ENCODE measurements around the gene TM7SF2. TPM values are rescaled to one million over a fixed set of nuclear protein-coding genes. Genes with fewer than 3 reads are reported as not detected.

Gene TM7SF2
- total and polyA plus RNA-seq, 7 donors = 3.6 to 43.2 (median 17.4) TPM

DNA sequence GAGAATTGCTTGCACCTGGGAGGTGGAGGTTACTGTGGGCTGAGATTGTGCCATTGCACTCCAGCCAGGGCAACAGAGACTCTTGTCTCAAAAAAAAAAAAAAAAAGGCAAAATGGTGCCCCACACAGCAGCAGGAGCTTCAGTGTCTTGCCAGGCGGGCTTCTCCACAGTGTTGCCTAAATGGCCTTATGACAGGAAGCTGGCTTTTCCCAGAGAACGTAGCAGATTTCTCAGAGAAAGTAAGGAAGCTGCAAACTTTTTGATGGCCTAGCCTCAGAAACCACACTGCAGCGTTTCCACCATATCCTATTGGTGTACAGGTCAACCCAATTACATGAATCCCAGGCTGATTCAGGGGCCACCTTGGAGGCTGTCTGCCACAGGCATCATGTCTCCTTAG, 45.7 kb downstream of the TM7SF2 start:
- Histone ChIP-seq H3K4me1 (no peaks in the 10 kb centered on the region), H3K27me3 (no peaks in the 10 kb centered on the region), H3K4me3 (no peak overlapping the region), H3K36me3 (no peaks in the 10 kb centered on the region), H3K9me3 (no peaks in the 10 kb centered on the region), H3K27ac (no peak overlapping the region)
- no peak for DNase-seq
- no peak for TF ChIP-seq POLR2AphosphoS5 (IDR thresholded peaks at IDR 0.05)
- TF ChIP-seq, protein P1, sequence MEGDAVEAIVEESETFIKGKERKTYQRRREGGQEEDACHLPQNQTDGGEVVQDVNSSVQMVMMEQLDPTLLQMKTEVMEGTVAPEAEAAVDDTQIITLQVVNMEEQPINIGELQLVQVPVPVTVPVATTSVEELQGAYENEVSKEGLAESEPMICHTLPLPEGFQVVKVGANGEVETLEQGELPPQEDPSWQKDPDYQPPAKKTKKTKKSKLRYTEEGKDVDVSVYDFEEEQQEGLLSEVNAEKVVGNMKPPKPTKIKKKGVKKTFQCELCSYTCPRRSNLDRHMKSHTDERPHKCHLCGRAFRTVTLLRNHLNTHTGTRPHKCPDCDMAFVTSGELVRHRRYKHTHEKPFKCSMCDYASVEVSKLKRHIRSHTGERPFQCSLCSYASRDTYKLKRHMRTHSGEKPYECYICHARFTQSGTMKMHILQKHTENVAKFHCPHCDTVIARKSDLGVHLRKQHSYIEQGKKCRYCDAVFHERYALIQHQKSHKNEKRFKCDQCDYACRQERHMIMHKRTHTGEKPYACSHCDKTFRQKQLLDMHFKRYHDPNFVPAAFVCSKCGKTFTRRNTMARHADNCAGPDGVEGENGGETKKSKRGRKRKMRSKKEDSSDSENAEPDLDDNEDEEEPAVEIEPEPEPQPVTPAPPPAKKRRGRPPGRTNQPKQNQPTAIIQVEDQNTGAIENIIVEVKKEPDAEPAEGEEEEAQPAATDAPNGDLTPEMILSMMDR (IDR thresholded peaks at IDR 0.05) = no peak
- no peak for TF ChIP-seq POLR2A (IDR thresholded peaks at IDR 0.05)
- no peak for TF ChIP-seq EP300 (IDR thresholded peaks at IDR 0.05)
- intact Hi-C loops (cut with DNase I) = no loop called here
- 74 to 87% methylated on average over 3 of the region's 3 CpGs for WGBS, 2 donors

DNA sequence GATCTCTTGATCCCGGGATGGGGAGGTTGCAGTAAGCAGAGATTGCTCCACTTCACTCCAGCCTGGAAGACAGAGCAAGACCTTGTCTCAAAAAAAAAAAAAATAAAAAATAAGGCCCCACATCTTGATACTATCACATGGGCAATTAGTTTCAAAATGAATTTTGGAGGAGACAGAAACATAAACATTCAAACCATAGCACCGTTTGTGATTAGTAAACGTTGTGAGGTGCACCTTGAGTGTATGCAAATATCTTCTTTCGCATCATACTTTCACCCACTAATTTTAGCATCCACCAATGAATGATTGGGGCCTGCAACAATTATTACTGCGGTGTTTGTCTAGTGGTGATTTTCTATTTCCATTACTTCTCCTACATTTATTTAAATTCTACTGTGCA, 47.3 kb downstream of the TM7SF2 start:
- no peak overlapping the region for H3K27ac ChIP-seq
- no peaks in the 10 kb centered on the region for H3K4me1 ChIP-seq
- no peaks in the 10 kb centered on the region for H3K36me3 ChIP-seq
- no peak for DNase-seq
- TF ChIP-seq, protein P1 (IDR thresholded peaks at IDR 0.05) = no peak
- TF ChIP-seq POLR2A (IDR thresholded peaks at IDR 0.05) = no peak
- TF ChIP-seq EP300 (IDR thresholded peaks at IDR 0.05) = no peak
- H3K27me3 ChIP-seq = no peaks in the 10 kb centered on the region
- intact Hi-C loops (cut with DNase I) = no loop called here
- H3K9me3 ChIP-seq = no peaks in the 10 kb centered on the region
- 68 to 71% methylated on average over 5 of the region's 5 CpGs for WGBS, 2 donors
- no peak overlapping the region for H3K4me3 ChIP-seq

DNA sequence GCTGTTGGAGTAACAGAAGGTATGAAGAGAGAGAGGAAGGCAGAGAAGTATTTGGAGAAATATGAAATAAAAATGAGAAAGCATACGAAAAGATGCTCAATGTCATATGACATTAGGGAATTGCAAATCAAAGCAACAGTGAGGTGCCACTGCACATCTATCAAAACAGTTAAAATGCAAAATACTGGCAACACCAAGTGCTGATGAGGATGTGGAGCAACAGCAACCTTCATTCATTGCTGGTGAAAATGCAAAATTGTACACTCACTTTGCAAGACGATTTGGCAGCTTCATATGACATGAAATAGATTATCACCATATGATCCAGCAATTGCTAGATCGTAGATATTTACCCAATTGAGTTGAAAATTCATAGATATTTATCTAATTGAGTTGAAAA, 49.0 kb downstream of the TM7SF2 start:
- Histone ChIP-seq H3K4me1 (no peaks in the 10 kb centered on the region), H3K9me3 (no peaks in the 10 kb centered on the region), H3K27ac (no peak overlapping the region), H3K4me3 (no peak overlapping the region), H3K27me3 (no peaks in the 10 kb centered on the region), H3K36me3 (no peaks in the 10 kb centered on the region)
- intact Hi-C loops (cut with DNase I) = no loop called here
- WGBS, 2 donors = 83 to 84% methylated on average over 3 of the region's 3 CpGs
- TF ChIP-seq, protein P1 (IDR thresholded peaks at IDR 0.05) = no peak
- TF ChIP-seq EP300 (IDR thresholded peaks at IDR 0.05) = no peak
- no peak for TF ChIP-seq POLR2AphosphoS5 (IDR thresholded peaks at IDR 0.05)
- TF ChIP-seq POLR2A (IDR thresholded peaks at IDR 0.05) = no peak
- no peak for DNase-seq

DNA sequence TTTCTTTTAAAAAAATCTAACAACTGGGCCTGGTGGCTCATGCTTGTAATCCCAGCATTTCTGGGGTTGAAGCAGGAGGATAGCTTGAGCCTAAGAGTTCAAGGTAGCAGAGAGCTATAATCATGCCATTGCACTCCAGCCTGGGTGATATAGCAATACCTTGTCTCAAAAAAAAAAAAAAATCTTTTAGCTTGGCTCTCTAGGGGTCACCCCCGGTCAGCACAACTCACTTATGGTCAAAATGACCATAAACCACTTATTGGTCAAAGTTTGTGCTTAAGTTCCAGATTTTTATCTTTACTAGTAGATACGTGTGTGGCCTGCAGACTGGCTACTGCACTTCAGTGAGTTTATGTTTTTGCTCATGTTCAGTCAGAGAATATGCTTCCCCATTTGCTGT, 52.0 kb downstream of the TM7SF2 start:
- 77 to 80% methylated on average over 2 of the region's 2 CpGs for WGBS, 2 donors
- no peaks in the 10 kb centered on the region for H3K27me3 ChIP-seq
- no peaks in the 10 kb centered on the region for H3K9me3 ChIP-seq
- H3K4me1 ChIP-seq = no peaks in the 10 kb centered on the region
- no peak for DNase-seq
- no peak overlapping the region for H3K4me3 ChIP-seq
- intact Hi-C loops (cut with DNase I) = no loop called here
- no peak overlapping the region for H3K27ac ChIP-seq
- no peaks in the 10 kb centered on the region for H3K36me3 ChIP-seq
- no peak for TF ChIP-seq POLR2A (IDR thresholded peaks at IDR 0.05)
- no peak for TF ChIP-seq EP300 (IDR thresholded peaks at IDR 0.05)

Small RNA genes lying within 50 kb of the gene (small RNA-seq; reads per million reads assigned to genes)
- gene HIGD1AP10 = 0 reads per million in 3 donors
- gene PDCL2P2 = 0 reads per million in 3 donors
- 0.11 to 2.3 (median 0.12) reads per million in 3 donors for gene RNU2-23P

Other genes starting within 250 kb of the TM7SF2 start
- gene EHD1, start 233.3 kb upstream of the TM7SF2 start, total RNA-seq = 10 to 100 TPM; 38.5 to 73.1 (median 44.1) TPM
- 10 to 100 TPM; 27.0 to 54.0 (median 29.4) TPM for gene EHD1, start 233.3 kb upstream of the TM7SF2 start, polyA plus RNA-seq
- 10 to 100 TPM; 12.1 to 22.7 (median 14.4) TPM for gene ATG2A, start 194.7 kb upstream of the TM7SF2 start, total RNA-seq
- 10 to 100 TPM; 13.2 to 27.6 (median 19.4) TPM for gene ATG2A, start 194.7 kb upstream of the TM7SF2 start, polyA plus RNA-seq
- 10 to 100 TPM; 17.8 to 27.3 (median 21.3) TPM for gene PPP2R5B, start 187.2 kb upstream of the TM7SF2 start, total RNA-seq
- 10 to 100 TPM; 15.6 to 23.4 (median 18.1) TPM for gene PPP2R5B, start 187.2 kb upstream of the TM7SF2 start, polyA plus RNA-seq
- 1 to 10 TPM in 1 of 4 donors, not detected in 3; 2.9 TPM for gene GPHA2, start 176.0 kb upstream of the TM7SF2 start, total RNA-seq
- gene GPHA2, start 176.0 kb upstream of the TM7SF2 start, polyA plus RNA-seq = under 1 TPM in 1 of 3 donors, not detected in 2; 0.47 TPM
- gene MAJIN, start 139.8 kb upstream of the TM7SF2 start, total RNA-seq = not detected
- under 1 TPM in 1 of 3 donors, not detected in 2; 0.25 TPM for gene MAJIN, start 139.8 kb upstream of the TM7SF2 start, polyA plus RNA-seq
- gene BATF2, start 114.9 kb upstream of the TM7SF2 start, total RNA-seq = 1 to 10 TPM; 1.8 to 4.7 (median 3.7) TPM
- 10 to 100 TPM; 11.6 to 31.3 (median 14.4) TPM for gene BATF2, start 114.9 kb upstream of the TM7SF2 start, polyA plus RNA-seq
- 100 to 1,000 TPM in 3 of 4 donors, 10 to 100 TPM in 1; 99.2 to 157 (median 136) TPM for gene ARL2, start 97.7 kb upstream of the TM7SF2 start, total RNA-seq
- 100 to 1,000 TPM in 2 of 3 donors, 10 to 100 TPM in 1; 92.9 to 124 (median 117) TPM for gene ARL2, start 97.7 kb upstream of the TM7SF2 start, polyA plus RNA-seq
- gene SNX15, start 84.4 kb upstream of the TM7SF2 start, total RNA-seq = 10 to 100 TPM; 20.1 to 36.6 (median 25.2) TPM
- gene SNX15, start 84.4 kb upstream of the TM7SF2 start, polyA plus RNA-seq = 10 to 100 TPM; 21.8 to 31.4 (median 28.8) TPM
- 10 to 100 TPM in 3 of 4 donors, 1 to 10 TPM in 1; 9.1 to 17.8 (median 14.1) TPM for gene SAC3D1, start 70.7 kb upstream of the TM7SF2 start, total RNA-seq
- 10 to 100 TPM; 10.2 to 20.3 (median 10.9) TPM for gene SAC3D1, start 70.7 kb upstream of the TM7SF2 start, polyA plus RNA-seq
- 10 to 100 TPM; 29.9 to 73.1 (median 46.2) TPM for gene NAALADL1, start 53.3 kb upstream of the TM7SF2 start, total RNA-seq
- gene NAALADL1, start 53.3 kb upstream of the TM7SF2 start, polyA plus RNA-seq = 10 to 100 TPM in 2 of 3 donors, 1 to 10 TPM in 1; 8.8 to 26.4 (median 16.2) TPM
- 1 to 10 TPM in 2 of 4 donors, under 1 TPM in 1, not detected in 1; 0.33 to 7.5 (median 3.3) TPM for gene CDCA5, start 27.8 kb upstream of the TM7SF2 start, total RNA-seq
- gene CDCA5, start 27.8 kb upstream of the TM7SF2 start, polyA plus RNA-seq = 10 to 100 TPM in 1 of 3 donors, 1 to 10 TPM in 2; 1.2 to 21.5 (median 6.0) TPM
- gene ZFPL1, start 27.6 kb upstream of the TM7SF2 start, total RNA-seq = 10 to 100 TPM; 26.1 to 38.8 (median 36.9) TPM
- gene ZFPL1, start 27.6 kb upstream of the TM7SF2 start, polyA plus RNA-seq = 10 to 100 TPM; 48.6 to 61.5 (median 52.9) TPM
- gene VPS51, start 15.7 kb upstream of the TM7SF2 start, total RNA-seq = 100 to 1,000 TPM; 211 to 752 (median 281) TPM
- 100 to 1,000 TPM in 2 of 3 donors, 10 to 100 TPM in 1; 86.2 to 180 (median 108) TPM for gene VPS51, start 15.7 kb upstream of the TM7SF2 start, polyA plus RNA-seq
- 10 to 100 TPM; 13.6 to 16.3 (median 15.0) TPM for gene ZNHIT2, start 5.8 kb downstream of the TM7SF2 start, total RNA-seq
- 10 to 100 TPM in 1 of 3 donors, 1 to 10 TPM in 2; 8.3 to 12.7 (median 9.6) TPM for gene ZNHIT2, start 5.8 kb downstream of the TM7SF2 start, polyA plus RNA-seq
- gene FAU, start 10.3 kb downstream of the TM7SF2 start, total RNA-seq = 1,000 to 10,000 TPM; 1,235 to 1,561 (median 1,347) TPM
- gene FAU, start 10.3 kb downstream of the TM7SF2 start, polyA plus RNA-seq = 1,000 to 10,000 TPM in 2 of 3 donors, 100 to 1,000 TPM in 1; 811 to 1,178 (median 1,151) TPM
- 100 to 1,000 TPM in 1 of 4 donors, 10 to 100 TPM in 3; 41.5 to 104 (median 72.4) TPM for gene MRPL49, start 10.4 kb downstream of the TM7SF2 start, total RNA-seq
- 10 to 100 TPM; 63.7 to 76.3 (median 69.8) TPM for gene MRPL49, start 10.4 kb downstream of the TM7SF2 start, polyA plus RNA-seq
- gene SYVN1, start 22.6 kb downstream of the TM7SF2 start, total RNA-seq = 10 to 100 TPM; 17.1 to 36.0 (median 24.3) TPM
- gene SYVN1, start 22.6 kb downstream of the TM7SF2 start, polyA plus RNA-seq = 10 to 100 TPM in 1 of 3 donors, 1 to 10 TPM in 2; 5.1 to 43.5 (median 7.2) TPM
- not detected for gene SPDYC, start 58.4 kb downstream of the TM7SF2 start, total RNA-seq
- gene SPDYC, start 58.4 kb downstream of the TM7SF2 start, polyA plus RNA-seq = not detected
- gene CAPN1, start 70.1 kb downstream of the TM7SF2 start, total RNA-seq = 100 to 1,000 TPM in 3 of 4 donors, 10 to 100 TPM in 1; 84.5 to 193 (median 133) TPM
- gene CAPN1, start 70.1 kb downstream of the TM7SF2 start, polyA plus RNA-seq = 100 to 1,000 TPM; 156 to 245 (median 210) TPM
- gene POLA2, start 150.1 kb downstream of the TM7SF2 start, total RNA-seq = 1 to 10 TPM; 3.6 to 8.8 (median 4.8) TPM
- 10 to 100 TPM in 1 of 3 donors, 1 to 10 TPM in 2; 4.6 to 13.4 (median 5.4) TPM for gene POLA2, start 150.1 kb downstream of the TM7SF2 start, polyA plus RNA-seq
- 10 to 100 TPM; 11.0 to 29.1 (median 16.5) TPM for gene CDC42EP2, start 203.0 kb downstream of the TM7SF2 start, total RNA-seq
- gene CDC42EP2, start 203.0 kb downstream of the TM7SF2 start, polyA plus RNA-seq = 10 to 100 TPM in 2 of 3 donors, 1 to 10 TPM in 1; 8.8 to 15.0 (median 11.4) TPM
- gene DPF2, start 222.0 kb downstream of the TM7SF2 start, total RNA-seq = 10 to 100 TPM; 28.5 to 51.2 (median 40.5) TPM
- 10 to 100 TPM; 13.8 to 25.4 (median 14.1) TPM for gene DPF2, start 222.0 kb downstream of the TM7SF2 start, polyA plus RNA-seq
- gene TIGD3, start 242.9 kb downstream of the TM7SF2 start, total RNA-seq = under 1 TPM in 3 of 4 donors, not detected in 1; 0.14 to 0.36 (median 0.33) TPM
- under 1 TPM in 2 of 3 donors, not detected in 1; 0.69 to 0.96 TPM for gene TIGD3, start 242.9 kb downstream of the TM7SF2 start, polyA plus RNA-seq

Data from sigmoid colon (tissue), 7 donors.